Heart left ventricle (tissue), 13 donors: ENCODE data around the gene PUM1.

Source experiments
- POLR2A ChIP-seq, 2 donors: fragments of 450-650 bp; IDR thresholded peaks; one replicate each; pipeline ENCODE4 v1.6.1; 2017; ENCODE audit warnings: antibody characterized with exemption in 2 of 2, mild to moderate bottlenecking in 2 of 2, moderate library complexity in 2 of 2
- TF ChIP-seq, protein P1 (sequence below), 12 donors: fragments of 200-600 bp; sonication (generic) in 4 of 12; IDR thresholded peaks; one replicate each; pipeline versions ENCODE4 v1.5.0 to v1.8.0; 2018 to 2022; ENCODE audit warnings: antibody characterized with exemption in 12 of 12, mild to moderate bottlenecking in 5 of 12
- donor health status: ischemic (EF 13 %, LVEDD 7.1; RV severe dilation, severe dysfunction).
- donor health status: DM: no; HTN: yes; CAD: no.
- donor health status: DM: no; HTN: no; CAD: no.
- donor health status: ischemic (EF 25% LVEDD 6.9; RV normal size, moderate dysfunction).
- donor health status: ischemic (EF 25% LVEDD 5.7; RV mildly dilated, moderate dysfunction).
- donor health status: ischemic (EF 35%, LVEDD 5.7; RV mildly dilated, moderate dysfunction).
- donor health status: nonischemic (EF 11% LVEDD 7.7; RV severe dilation, severe dysfunction).
- donor health status: DM: yes; HTN: yes; CAD: no.
- donor health status: PGD.
- donor health status: ischemic (EF 29% LVEDD 5.4; RV normal size, mild dysfunction).
- donor health status: nonischemic (EF 23%, LVEDD 6.1; RV moderate dilation, normal function).

DNA sequence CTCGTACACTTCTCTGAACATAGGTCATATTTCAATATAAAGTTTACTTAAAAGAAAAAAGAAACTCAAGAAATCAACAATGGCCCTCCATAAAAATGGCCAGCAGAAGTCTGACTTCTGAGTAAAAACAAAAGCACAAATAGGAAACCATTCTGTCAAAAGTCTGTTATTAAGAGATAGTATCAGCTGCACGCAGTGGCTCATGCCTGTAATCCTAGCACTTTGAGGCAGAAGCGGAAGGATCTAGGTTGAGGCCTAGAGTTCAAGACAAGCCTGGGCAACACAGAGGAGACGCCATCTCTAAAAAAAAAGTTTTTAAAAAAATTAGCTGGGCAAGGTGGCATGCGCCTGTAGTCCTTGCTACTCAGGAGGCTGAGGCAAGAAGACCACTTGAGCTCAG lies 67.3 kb downstream of the PUM1 start:
- TF ChIP-seq, protein P1, sequence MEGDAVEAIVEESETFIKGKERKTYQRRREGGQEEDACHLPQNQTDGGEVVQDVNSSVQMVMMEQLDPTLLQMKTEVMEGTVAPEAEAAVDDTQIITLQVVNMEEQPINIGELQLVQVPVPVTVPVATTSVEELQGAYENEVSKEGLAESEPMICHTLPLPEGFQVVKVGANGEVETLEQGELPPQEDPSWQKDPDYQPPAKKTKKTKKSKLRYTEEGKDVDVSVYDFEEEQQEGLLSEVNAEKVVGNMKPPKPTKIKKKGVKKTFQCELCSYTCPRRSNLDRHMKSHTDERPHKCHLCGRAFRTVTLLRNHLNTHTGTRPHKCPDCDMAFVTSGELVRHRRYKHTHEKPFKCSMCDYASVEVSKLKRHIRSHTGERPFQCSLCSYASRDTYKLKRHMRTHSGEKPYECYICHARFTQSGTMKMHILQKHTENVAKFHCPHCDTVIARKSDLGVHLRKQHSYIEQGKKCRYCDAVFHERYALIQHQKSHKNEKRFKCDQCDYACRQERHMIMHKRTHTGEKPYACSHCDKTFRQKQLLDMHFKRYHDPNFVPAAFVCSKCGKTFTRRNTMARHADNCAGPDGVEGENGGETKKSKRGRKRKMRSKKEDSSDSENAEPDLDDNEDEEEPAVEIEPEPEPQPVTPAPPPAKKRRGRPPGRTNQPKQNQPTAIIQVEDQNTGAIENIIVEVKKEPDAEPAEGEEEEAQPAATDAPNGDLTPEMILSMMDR (IDR thresholded peaks at IDR 0.05) = no peak
- no peak for TF ChIP-seq POLR2A (IDR thresholded peaks at IDR 0.05)
